Measurements from ENCODE around the gene CEP192.

The CEP192 gene

DNA sequence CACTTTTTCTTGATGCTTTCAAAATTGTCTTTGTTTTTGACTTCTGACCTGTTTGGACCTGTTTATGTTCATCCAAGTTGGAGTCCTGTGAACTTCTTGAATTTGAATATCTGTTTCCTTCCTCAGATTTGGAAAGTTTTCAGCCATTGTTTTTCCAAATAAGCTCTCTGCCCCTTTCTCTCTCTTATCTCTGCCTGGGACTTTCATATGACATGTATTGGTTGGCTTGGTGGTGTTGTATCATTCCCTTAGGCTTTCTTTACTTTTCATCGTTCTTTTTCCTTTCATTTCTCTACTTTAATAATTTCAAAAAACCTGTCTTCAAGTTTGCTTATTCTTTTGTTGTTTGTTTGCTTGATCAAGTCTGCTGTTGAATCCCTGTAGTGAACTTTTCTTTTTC lies 167.3 kb downstream of the CEP192 start:
- no peak for DNase-seq

DNA sequence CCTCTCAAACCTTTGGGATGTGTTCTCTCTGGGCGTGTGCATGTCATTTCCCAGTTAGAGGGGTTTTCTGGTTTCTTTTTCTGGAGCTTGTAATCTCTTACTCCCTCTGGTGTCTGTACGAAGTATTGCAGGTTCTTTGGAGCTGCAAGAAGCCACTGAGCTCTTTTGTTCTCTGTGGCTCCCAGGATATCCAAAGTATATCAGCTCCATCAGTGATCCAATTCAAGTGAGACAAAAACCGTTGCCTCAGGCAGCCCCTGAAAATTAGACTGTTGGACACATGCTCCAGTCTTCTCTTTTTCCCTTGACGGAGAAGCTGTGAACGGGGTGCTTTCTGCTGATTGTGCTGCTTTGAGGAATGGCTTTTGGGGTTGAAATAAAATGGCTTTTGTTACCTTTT lies 168.4 kb downstream of the CEP192 start:
- peak; percentile 71 for DNase-seq

DNA sequence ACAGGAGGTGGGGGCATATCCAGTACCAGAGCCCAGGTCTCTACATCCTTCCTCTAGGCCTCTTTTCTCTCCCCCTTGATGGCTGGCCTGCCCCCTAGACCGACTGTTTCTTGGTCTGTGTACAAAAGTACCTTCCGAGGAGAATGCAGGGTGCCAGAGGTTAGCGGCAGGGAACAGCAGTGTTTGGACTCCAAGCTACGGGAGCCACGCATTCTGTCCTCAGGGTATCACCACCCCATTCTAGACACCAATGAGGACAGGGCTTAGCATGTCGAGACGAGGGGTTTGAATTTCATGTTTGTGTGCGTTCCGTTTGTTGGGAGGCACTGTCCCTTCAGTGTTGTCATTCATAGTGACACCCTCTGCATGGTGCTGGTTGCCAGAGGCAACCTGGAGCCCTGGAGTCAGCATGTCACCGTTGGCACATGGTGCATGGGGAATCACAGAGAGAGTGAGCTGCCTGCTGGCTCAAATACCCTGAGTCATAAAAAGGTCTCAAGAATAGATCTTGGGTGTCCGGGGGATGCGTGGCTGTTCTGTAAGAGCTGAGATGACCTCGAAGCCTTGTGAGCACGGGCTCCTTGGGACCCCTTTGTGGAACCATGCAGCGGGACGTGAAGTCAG lies 170.2 kb downstream of the CEP192 start:
- no peak for DNase-seq

DNA sequence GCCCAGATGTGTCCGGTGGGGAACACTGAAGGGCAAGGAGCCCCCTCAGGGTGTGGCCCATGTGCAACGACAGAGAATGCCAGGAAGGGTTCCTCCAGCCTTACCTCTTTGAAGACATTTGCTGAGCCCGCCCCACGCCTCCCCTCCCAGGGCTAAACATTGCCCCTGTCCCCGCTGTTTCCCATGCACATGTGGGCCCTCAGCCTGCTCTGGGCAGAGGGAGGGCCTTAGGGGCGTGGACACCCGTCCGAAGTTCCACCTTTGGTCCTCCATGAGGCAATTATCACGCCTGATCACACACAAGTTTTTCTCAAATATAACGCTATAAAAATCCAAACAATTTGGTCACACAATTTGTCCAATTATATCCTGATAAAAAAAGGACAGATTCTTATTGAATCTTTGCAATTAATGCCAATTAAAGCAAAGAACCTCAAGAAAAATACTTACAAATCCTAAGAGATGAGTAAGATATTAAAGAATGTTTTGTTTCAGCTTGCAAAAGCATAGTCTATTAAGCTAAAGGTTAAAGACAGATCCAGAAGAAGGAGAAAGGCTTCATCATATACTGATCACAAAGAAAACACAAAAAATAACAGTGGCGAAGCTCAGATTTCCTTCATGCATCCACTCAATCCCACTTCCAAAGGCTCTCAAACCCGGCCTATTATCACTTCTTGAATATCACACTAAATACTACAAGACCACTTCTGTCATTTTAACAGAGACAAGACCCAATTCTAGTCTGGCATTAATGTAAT lies 172.2 kb downstream of the CEP192 start:
- DNase-seq = no peak

DNA sequence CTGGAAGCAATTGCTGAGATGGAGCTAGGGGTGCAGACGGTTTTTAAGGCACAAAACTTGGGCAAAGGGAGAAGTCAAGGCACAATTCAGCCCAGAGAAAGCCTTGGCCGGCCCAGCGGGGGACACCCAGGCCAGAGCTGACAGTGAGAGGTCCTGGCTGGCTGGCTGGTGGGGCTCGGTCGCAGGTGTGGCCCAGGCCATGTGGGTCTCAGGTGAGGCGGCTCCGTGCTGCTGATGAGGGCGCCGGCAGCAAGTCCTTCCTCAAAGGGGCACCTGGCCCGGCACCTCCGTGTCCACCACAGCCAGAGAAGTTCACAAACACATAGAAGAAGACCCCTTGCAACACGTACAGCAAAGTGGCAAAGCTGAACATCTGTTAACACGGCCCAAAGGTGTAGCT lies 173.2 kb downstream of the CEP192 start:
- DNase-seq = no peak

DNA sequence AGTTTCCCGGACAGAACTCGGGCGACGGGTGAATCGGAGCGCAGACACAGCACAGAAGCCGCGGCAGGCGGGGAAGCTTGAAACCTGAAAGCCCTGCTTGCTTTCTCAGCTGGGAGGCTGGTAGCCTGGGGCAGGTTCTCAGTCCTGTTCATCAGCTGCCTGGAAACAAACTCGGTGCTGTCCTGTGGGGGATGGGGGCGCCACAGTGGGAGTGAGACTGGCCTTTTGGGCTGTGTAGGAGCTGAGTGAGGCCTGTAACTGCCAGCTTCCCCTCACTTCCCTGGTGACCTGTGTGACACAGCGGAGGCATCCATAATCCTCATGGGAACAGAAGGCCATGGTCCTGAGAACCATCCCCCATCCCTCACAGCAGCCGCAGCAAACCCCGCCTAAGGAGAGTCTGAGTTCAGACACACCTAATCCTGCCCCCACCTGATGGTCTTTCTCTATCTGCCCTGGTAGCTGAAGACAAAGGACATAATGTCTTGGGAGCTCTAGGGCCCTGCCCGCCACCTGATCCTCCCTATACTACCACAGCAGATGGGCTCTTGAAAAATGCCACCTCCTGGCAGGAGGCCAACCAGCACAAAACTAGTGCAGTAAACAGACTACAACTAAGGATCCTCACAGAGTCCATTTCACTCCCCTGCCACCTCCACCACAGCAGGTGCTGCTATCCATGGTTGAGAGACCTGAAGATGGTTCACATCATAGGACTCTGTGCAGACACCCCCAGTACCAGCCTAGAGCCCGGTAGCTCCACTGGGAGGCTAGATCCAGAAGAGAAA lies 174.7 kb downstream of the CEP192 start:
- DNase-seq = no peak

DNA sequence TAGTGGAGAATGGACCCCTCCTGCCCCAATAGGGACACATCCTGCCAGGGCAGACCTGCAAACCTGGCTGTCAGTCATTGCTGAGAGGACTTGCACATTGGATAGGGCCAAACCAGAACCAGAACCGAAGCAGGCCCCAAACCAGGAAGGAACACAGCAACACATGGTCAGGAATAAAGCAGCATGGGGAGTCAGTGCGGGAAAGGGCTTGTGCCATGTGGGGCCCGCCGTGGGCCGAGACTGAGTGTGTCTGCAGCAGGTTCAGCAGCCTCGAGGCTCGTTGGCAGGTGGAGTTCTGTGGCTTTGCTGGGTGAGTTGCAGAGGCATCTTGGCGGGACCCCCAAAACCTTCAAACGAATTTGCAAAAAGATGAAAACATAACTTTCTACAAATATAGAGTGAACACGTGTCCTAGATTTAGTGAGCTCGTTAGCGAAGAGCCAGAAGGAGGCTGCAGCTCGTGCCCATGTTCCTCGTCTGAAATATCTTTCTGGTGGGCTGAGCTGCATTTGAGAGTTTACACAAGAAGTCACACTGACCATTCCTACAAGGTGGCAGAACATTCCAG lies 182.5 kb downstream of the CEP192 start:
- DNase-seq = no peak

Data from NCI-H2029 treated with DMSO at 0.1 percent for 48 hours (cell line).